Keratinocyte (primary cell): ENCODE results near the gene SUFU.

Experiments
- CTCF ChIP-seq, 3 experiments: IDR thresholded peaks in 1 of 3; conservative IDR thresholded peaks in 1 of 3; optimal IDR thresholded peaks in 1 of 3; 2 replicates in 2 of 3; 3 replicates in 1 of 3; pipeline versions ENCODE3 to v1.5.1; 2011; ENCODE audit warnings: low read length in 3 of 3, mild to moderate bottlenecking in 3 of 3, moderate library complexity in 2 of 3, control low read depth in 1 of 3, inconsistent platforms in 1 of 3; ENCODE audit not compliant: insufficient read depth in 2 of 3; ENCODE audit errors: extremely low read depth in 1 of 3
- EZH2 ChIP-seq: IDR thresholded peaks from one replicate; pipeline ENCODE4 v1.6.1; 2012; ENCODE audit warnings: inconsistent platforms, mild to moderate bottlenecking, low read length, moderate library complexity

- TF ChIP-seq CTCF (optimal IDR thresholded peaks at IDR 0.05 in 1 of 3, IDR thresholded peaks at IDR 0.05 in 1 of 3, conservative IDR thresholded peaks at IDR 0.05 in 1 of 3; ENCODE audit: extremely low read depth in 1 of 3, insufficient read depth in 2 of 3, low read length in 3 of 3) (no peak), EZH2 (no peak)
Measured at GRCh38 chr10:102514487-102515311, 10.9 kb downstream of the SUFU start.
